ENCODE measurements around the gene CUL3. TPM values are rescaled to one million over a fixed set of nuclear protein-coding genes. Genes with fewer than 3 reads are reported as not detected.
"Not testable (repeated sequence)": the region's sequence is repeated elsewhere in the genome, so short reads cannot be mapped to it uniquely, and the experiment has no call there.

The CUL3 gene
- polyA plus RNA-seq, 6 donors from 2014 or later = 29.4 to 65.2 (median 40.3) TPM

- no peaks in the 10 kb centered on the region for H3K36me3 Mint-ChIP-seq
- peak overlapping the region in 1 of 6 donors; percentile 13 for H3K27ac Mint-ChIP-seq
- H3K27me3 Mint-ChIP-seq = no peaks in the 10 kb centered on the region
- no peaks in the 10 kb centered on the region for H3K9me3 Mint-ChIP-seq
- H3K4me1 Mint-ChIP-seq = peaks cover 1 to 6% (median 5%) of the 10 kb centered on the region in 3 donors
- no peak overlapping the region for H3K4me3 Mint-ChIP-seq
- ATAC-seq (ENCODE audit: low read depth in 2 of 2) (no peak), DNase-seq (no peak)
Measured at GRCh38 chr2:224596289-224596688, 11.1 kb upstream of the CUL3 start.

DNA sequence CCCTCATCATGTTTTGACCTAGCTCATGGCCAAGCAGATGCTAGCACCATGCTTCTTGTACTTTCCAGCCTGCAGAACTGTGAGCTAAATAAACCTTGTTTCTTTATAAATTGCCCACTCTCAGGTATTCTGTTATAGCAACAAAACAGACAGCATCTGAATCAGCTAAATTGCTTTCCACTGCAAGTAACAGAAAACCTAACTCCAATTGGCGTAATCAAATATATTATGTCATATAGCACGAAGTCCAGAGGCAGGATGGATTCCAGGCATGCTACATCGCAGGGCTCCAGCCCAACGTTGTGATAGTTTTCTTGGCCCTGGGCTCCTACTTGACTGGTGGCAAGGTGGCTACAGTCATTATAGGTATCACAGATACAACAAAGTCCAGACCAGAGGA, 10.4 kb upstream of the CUL3 start:
- ATAC-seq (ENCODE audit: low read depth in 2 of 2) = no peak
- Mint-ChIP-seq H3K9me3 (no peaks in the 10 kb centered on the region), H3K4me1 (peaks cover 1 to 6% (median 5%) of the 10 kb centered on the region in 3 donors), H3K4me3 (no peak overlapping the region), H3K36me3 (no peaks in the 10 kb centered on the region), H3K27me3 (no peaks in the 10 kb centered on the region), H3K27ac (no peak overlapping the region)
- no peak for DNase-seq

DNA sequence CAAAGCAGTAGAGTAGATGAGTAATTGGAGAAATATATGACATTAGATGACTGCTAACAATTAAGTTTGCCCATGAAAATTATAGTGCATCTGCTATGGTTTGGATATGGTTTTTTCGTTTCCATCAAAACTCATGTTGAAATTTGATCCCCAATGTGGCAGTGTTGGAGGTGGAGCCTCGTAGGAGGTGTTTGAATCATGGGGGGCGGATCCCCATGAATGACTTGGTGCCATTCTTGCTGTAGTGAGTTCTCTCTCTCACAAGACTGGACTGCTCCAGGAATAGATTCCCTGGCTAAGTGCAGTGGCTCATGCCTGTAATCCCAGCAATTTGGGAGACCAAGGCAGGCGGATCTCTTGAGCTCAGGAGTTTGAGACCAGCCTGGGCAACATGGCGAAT, 9.7 kb upstream of the CUL3 start:
- ATAC-seq (ENCODE audit: low read depth in 2 of 2) = no peak
- H3K4me3 Mint-ChIP-seq = no peak overlapping the region
- H3K4me1 Mint-ChIP-seq = peaks cover 1 to 6% (median 5%) of the 10 kb centered on the region in 3 donors
- no peak overlapping the region for H3K27ac Mint-ChIP-seq
- no peaks in the 10 kb centered on the region for H3K27me3 Mint-ChIP-seq
- no peaks in the 10 kb centered on the region for H3K9me3 Mint-ChIP-seq
- no peak for DNase-seq
- no peaks in the 10 kb centered on the region for H3K36me3 Mint-ChIP-seq

DNA sequence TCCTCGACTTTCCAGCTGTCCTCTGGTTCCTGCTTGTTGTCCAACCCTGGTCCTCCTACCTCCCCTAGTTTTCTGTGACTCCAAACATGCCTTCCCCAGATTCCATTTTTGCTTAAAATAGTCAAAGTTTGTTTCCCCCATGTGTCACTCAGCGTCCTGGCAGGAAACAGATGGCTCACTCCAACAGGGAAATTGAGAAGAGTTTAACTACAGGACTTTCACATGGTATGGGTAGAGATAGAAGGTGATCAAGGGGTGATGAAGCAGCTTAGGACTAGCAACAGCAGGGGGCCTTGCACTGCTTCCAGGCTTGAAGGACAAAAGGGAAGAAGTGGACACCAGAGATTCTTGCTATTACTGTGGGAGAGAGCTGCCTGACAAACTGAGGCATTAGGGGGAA, 6.1 kb upstream of the CUL3 start:
- no peaks in the 10 kb centered on the region for H3K27me3 Mint-ChIP-seq

DNA sequence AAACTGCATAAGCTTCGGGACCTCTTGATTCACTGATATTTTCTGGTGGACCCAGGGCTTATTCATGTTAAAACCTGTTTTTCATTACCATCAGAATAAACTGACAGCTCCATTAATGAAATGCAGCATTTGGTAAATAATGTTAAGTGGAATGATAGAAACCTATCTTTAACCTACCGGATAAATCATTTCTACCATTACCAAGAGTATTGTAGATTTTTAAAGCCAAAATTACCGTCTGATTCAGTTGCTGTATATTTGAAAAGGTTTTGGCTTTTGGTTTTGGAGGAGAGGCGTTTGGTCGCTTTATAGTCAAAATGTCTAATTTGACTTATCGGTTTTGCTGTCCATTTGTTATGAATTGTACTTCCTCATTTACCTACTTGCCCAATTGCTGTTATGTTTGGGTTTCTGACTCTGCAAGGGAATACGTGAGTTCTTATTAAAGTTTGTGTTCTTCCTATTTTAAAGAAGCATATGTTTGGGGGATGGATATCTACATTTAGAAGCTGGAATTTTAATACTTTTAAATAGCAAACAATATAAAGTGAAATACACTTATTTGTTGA, 1.0 kb upstream of the CUL3 start:
- Mint-ChIP-seq H3K4me1 (peaks cover 15 to 36% (median 20%) of the 10 kb centered on the region in 3 donors), H3K36me3 (no peaks in the 10 kb centered on the region)

More for the DNA sequence above, 6.1 kb upstream of the CUL3 start:
- ATAC-seq (ENCODE audit: low read depth in 2 of 2) = no peak
- DNase-seq = no peak
- H3K27ac Mint-ChIP-seq = peak overlapping the region in 3 of 6 donors; percentile 54 to 84 (median 78)
- peaks cover 4 to 10% (median 9%) of the 10 kb centered on the region in 3 donors for H3K4me1 Mint-ChIP-seq
- no peak overlapping the region for H3K4me3 Mint-ChIP-seq
- H3K9me3 Mint-ChIP-seq = no peaks in the 10 kb centered on the region
- no peaks in the 10 kb centered on the region for H3K36me3 Mint-ChIP-seq

GRCh38 chr2:224584785-224585210, 365 bp downstream of the CUL3 start:
- ATAC-seq (ENCODE audit: low read depth in 2 of 2) (peak; percentile 44), DNase-seq (peak; percentile 67)
- H3K9me3 Mint-ChIP-seq = no peaks in the 10 kb centered on the region
- peaks cover 23 to 50% (median 25%) of the 10 kb centered on the region in 3 donors for H3K4me1 Mint-ChIP-seq
- peak overlapping the region; percentile 70 to 97 (median 90) for H3K27ac Mint-ChIP-seq
- no peaks in the 10 kb centered on the region for H3K27me3 Mint-ChIP-seq
- peak overlapping the region; percentile 83 to 97 (median 90) for H3K4me3 Mint-ChIP-seq
- no peaks in the 10 kb centered on the region for H3K36me3 Mint-ChIP-seq

More for the DNA sequence above, 1.0 kb upstream of the CUL3 start:
- H3K27me3 Mint-ChIP-seq = no peaks in the 10 kb centered on the region
- no peaks in the 10 kb centered on the region for H3K9me3 Mint-ChIP-seq
- H3K27ac Mint-ChIP-seq = peak overlapping the region in 5 of 6 donors; percentile 6 to 97 (median 97)
- ATAC-seq (ENCODE audit: low read depth in 2 of 2) (no peak), DNase-seq (peak; percentile 26)
- H3K4me3 Mint-ChIP-seq = peak overlapping the region; percentile 95 to 98 (median 97)

DNA sequence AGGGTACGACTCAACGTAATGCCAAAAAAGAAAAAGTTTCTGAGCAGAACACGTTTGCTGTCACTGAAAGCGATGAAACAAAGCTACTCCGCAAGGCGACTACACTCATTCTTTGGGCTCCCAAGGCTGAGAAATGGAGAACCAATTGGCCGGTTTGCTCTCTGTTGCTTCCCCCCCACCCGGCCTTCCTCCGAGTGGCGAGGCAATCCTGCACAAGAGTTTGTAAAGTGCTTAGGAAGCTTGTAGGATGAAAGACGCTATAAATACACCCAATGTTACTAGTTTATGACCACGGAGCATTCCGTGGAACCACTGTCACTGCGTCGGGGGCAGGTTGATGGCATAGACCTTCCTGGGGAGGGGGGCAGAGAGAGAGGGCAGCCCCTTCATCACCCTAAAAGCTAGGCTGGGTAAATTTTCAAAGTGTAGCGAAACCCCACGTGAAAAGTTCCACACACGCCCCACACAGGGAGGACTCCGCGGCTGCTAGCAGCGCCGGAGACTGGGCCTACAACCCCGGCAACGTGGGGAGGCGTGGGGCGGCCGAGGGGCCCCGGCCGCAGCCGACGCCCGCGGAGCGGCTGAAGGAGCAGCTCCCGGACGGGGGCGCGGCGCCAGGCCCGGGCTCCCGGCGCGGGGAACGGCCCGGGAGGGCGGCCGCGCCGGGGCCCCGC, 915 bp downstream of the CUL3 start:
- DNase-seq = peak; percentile 43
- Mint-ChIP-seq H3K4me3 (peak overlapping the region; percentile 92 to 99 (median 98)), H3K4me1 (peaks cover 28 to 55% (median 31%) of the 10 kb centered on the region in 3 donors), H3K9me3 (no peaks in the 10 kb centered on the region), H3K27me3 (no peaks in the 10 kb centered on the region), H3K36me3 (no peaks in the 10 kb centered on the region), H3K27ac (peak overlapping the region; percentile 97 to 98 (median 97))
- ATAC-seq (ENCODE audit: low read depth in 2 of 2) = no peak

GRCh38 chr2:224583033-224583432, 2.1 kb downstream of the CUL3 start:
- ATAC-seq (ENCODE audit: low read depth in 2 of 2); H3K36me3 Mint-ChIP-seq; H3K27me3 Mint-ChIP-seq; DNase-seq; H3K9me3 Mint-ChIP-seq: not testable (repeated sequence)
- H3K4me1 Mint-ChIP-seq = peaks cover 32 to 57% (median 33%) of the 10 kb centered on the region in 3 donors
- peak overlapping the region; percentile 42 to 99 (median 97) for H3K4me3 Mint-ChIP-seq
- peak overlapping the region in 2 of 6 donors; percentile 30 to 49 for H3K27ac Mint-ChIP-seq

DNA sequence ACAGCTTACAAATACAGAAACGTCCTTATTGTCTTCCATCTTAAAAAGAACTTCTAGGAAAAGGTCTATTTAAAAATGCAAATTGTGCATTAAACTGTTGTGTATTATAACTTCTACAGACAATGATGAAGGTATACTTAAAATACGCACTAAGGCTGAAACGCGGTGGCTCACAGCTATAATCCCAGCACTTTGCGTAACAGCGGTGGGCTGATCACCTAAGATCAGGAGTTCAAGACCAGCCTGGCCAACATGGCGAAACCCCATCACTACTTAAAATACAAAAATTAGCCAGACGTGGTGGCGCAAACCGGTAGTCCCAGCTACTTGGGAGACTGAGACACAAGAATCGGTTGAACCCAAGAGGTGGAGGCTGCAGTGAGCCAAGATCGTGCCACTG, 4.9 kb downstream of the CUL3 start:
- H3K27me3 Mint-ChIP-seq = no peaks in the 10 kb centered on the region
- H3K4me3 Mint-ChIP-seq = peak overlapping the region in 7 of 8 donors; percentile 22 to 77 (median 40)

GRCh38 chr2:224579411-224579810, 5.8 kb downstream of the CUL3 start:
- Mint-ChIP-seq H3K9me3 (no peaks in the 10 kb centered on the region), H3K4me3 (peak overlapping the region in 5 of 8 donors; percentile 30 to 63 (median 40)), H3K4me1 (peaks cover 45 to 84% (median 55%) of the 10 kb centered on the region in 3 donors), H3K27me3 (no peaks in the 10 kb centered on the region), H3K36me3 (no peaks in the 10 kb centered on the region), H3K27ac (peak overlapping the region in 4 of 6 donors; percentile 4 to 39 (median 10))
- ATAC-seq (ENCODE audit: low read depth in 2 of 2) = no peak
- no peak for DNase-seq

More for the DNA sequence above, 4.9 kb downstream of the CUL3 start:
- ATAC-seq (ENCODE audit: low read depth in 2 of 2) = no peak
- Mint-ChIP-seq H3K27ac (peak overlapping the region in 3 of 6 donors; percentile 26 to 77 (median 27)), H3K4me1 (peaks cover 37 to 76% (median 47%) of the 10 kb centered on the region in 3 donors), H3K9me3 (no peaks in the 10 kb centered on the region), H3K36me3 (no peaks in the 10 kb centered on the region)
- DNase-seq = no peak

DNA sequence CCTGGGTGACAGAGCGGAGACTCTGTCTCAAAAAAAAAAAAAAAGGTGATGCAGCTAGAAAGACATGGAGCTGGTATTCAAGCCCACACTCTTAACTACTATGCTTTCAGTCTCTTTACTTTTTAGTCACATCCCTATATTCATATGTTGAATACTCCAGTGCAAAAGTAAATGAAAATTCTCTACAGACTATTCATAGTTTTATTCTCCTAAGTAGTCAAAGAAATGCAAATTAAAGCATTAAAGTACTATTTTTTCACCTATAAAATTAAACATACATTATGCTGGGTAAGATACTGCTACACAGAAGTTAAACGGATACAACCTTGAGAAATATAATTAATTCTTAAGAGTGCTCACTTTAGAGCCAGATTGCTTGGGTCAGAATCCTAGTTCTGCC, 7.6 kb downstream of the CUL3 start:
- Mint-ChIP-seq H3K27ac (peak overlapping the region in 1 of 6 donors; percentile 72), H3K36me3 (no peaks in the 10 kb centered on the region), H3K4me1 (peaks cover 44 to 81% (median 59%) of the 10 kb centered on the region in 3 donors), H3K9me3 (no peaks in the 10 kb centered on the region), H3K4me3 (peak overlapping the region in 2 of 8 donors; percentile 12 to 16), H3K27me3 (no peaks in the 10 kb centered on the region)
- DNase-seq (no peak), ATAC-seq (ENCODE audit: low read depth in 2 of 2) (no peak)

- Mint-ChIP-seq H3K27me3 (no peaks in the 10 kb centered on the region), H3K27ac (peak overlapping the region in 3 of 6 donors; percentile 9 to 83 (median 65)), H3K9me3 (no peaks in the 10 kb centered on the region), H3K36me3 (no peaks in the 10 kb centered on the region), H3K4me3 (peak overlapping the region; percentile 4 to 83 (median 66)), H3K4me1 (peaks cover 55 to 81% (median 73%) of the 10 kb centered on the region in 3 donors)
- peak; percentile 60 to 64 for ATAC-seq (ENCODE audit: low read depth in 2 of 2)
- no peak for DNase-seq
Measured at GRCh38 chr2:224576088-224576715, 9.0 kb downstream of the CUL3 start.

DNA sequence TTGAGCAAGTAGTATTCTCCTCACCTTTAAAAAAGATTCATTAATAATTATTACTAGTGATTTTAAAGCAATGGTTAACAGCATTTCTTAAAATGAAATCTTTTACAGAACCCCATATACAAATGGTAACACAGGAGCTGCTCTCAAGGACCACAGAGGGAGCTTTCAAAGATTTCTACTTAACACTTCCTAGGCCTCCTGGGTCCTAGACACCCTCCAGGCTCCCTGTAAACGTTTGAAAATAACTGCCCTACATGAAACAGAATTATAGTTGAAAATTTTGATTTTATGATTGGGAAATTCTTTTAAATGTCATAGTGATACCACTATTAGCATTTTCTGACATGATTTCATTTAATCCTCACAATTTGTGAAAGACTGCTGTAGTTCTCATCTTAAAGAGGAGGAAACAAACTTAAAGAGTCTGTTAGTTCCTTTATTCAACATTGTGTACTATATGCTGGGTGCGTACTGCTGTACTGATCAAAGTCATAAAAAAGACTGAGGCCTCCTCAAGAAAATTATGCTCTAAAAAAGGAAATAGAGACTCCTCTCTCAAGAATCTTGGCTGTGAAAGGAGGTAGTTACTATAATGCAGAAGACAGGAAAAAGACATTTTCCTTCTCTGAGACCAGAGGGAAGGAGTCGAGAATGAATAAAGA, 10.6 kb downstream of the CUL3 start:
- peaks cover 57 to 79% (median 77%) of the 10 kb centered on the region in 3 donors for H3K4me1 Mint-ChIP-seq
- H3K4me3 Mint-ChIP-seq = peak overlapping the region; percentile 9 to 83 (median 66)
- ATAC-seq (ENCODE audit: low read depth in 2 of 2) = peak; percentile 47 to 51
- no peaks in the 10 kb centered on the region for H3K9me3 Mint-ChIP-seq
- H3K36me3 Mint-ChIP-seq = no peaks in the 10 kb centered on the region
- H3K27me3 Mint-ChIP-seq = no peaks in the 10 kb centered on the region
- no peak for DNase-seq
- peak overlapping the region in 2 of 6 donors; percentile 57 to 65 for H3K27ac Mint-ChIP-seq
